Endodermal cell (in vitro differentiated cells): ENCODE results near the gene DQX1. TPM values are rescaled to one million over a fixed set of nuclear protein-coding genes. Genes with fewer than 3 reads are reported as not detected.

Source experiments
- DNase-seq: peaks from one replicate; pipeline ENCODE4 v3.0.0-alpha.2; 2017
- H3K27ac ChIP-seq: 2 replicates; pipeline ENCODE4 v1.5.1; 2013; ENCODE audit warnings: mild to moderate bottlenecking, low read depth, low read length, moderate library complexity
- H3K27me3 ChIP-seq: 2 replicates; pipeline ENCODE4 v1.6.1; 2013; ENCODE audit warnings: mild to moderate bottlenecking, low read length, moderate library complexity; ENCODE audit not compliant: insufficient read depth, control insufficient read depth, poor library complexity, severe bottlenecking
- H3K36me3 ChIP-seq: 2 replicates; pipeline ENCODE4 v1.7.0; 2013; ENCODE audit warnings: mild to moderate bottlenecking, low read length, moderate library complexity; ENCODE audit not compliant: control insufficient read depth, insufficient read depth
- H3K4me1 ChIP-seq: one replicate; pipeline ENCODE4 v1.7.0; 2013; ENCODE audit warnings: low read length; ENCODE audit not compliant: control insufficient read depth, insufficient read depth
- H3K4me3 ChIP-seq: 2 replicates; pipeline ENCODE4 v1.5.1; 2013; ENCODE audit warnings: mild to moderate bottlenecking, low read length, moderate library complexity
- H3K9ac ChIP-seq: 2 replicates; pipeline ENCODE4 v1.6.1; 2013; ENCODE audit warnings: mild to moderate bottlenecking, low read length, moderate library complexity; ENCODE audit not compliant: poor library complexity, severe bottlenecking; ENCODE audit errors: extremely low read depth
- H3K9me3 ChIP-seq: 2 replicates; pipeline ENCODE4 v1.6.1; 2013; ENCODE audit warnings: mild to moderate bottlenecking, low read length, moderate library complexity; ENCODE audit not compliant: control insufficient read depth
- H3K27ac Mint-ChIP-seq: 2 replicates; pipeline ENCODE4 v1.8.0; 2020; ENCODE audit warnings: mixed read lengths
- H3K27me3 Mint-ChIP-seq: 2 replicates; pipeline ENCODE4 v1.8.0; 2021; ENCODE audit warnings: mild to moderate bottlenecking, mixed read lengths; ENCODE audit not compliant: insufficient read depth
- H3K36me3 Mint-ChIP-seq: 2 replicates; pipeline ENCODE4 v1.8.0; 2020; ENCODE audit warnings: low read depth, mixed read lengths
- H3K4me1 Mint-ChIP-seq: 2 replicates; pipeline ENCODE4 v1.8.0; 2020; ENCODE audit warnings: mixed read lengths
- H3K4me3 Mint-ChIP-seq: 2 replicates; pipeline ENCODE4 v1.8.0; 2020; ENCODE audit warnings: mild to moderate bottlenecking, moderate library complexity, mixed read lengths
- H3K9me3 Mint-ChIP-seq: 2 replicates; pipeline ENCODE4 v1.8.0; 2020; ENCODE audit warnings: mild to moderate bottlenecking, mixed read lengths
- CTCF ChIP-seq: fragments of 200-600 bp; sonication (generic); conservative IDR thresholded peaks from 2 replicates; pipeline ENCODE4 v1.5.0; 2021; ENCODE audit warnings: antibody characterized with exemption, mild to moderate bottlenecking
- whole genome bisulfite sequencing, 2 experiments: methylation state at CpG; one replicate each; pipeline versions ENCODE4 v1.1.5 to v1.1.7; 2013; ENCODE audit warnings: missing lambda C conversion rate in 2 of 2, mixed read lengths in 1 of 2; ENCODE audit not compliant: insufficient coverage in 1 of 2, insufficient read length in 1 of 2; 5-methylcytosine and 5-hydroxymethylcytosine counted together
- total RNA-seq, 2 donors: library from RNA; stranded (reverse); fragmentation: NEBNext Ultra II Directional in 1 of 2; extraction: Animal tissue kit (Norgen Biotek cat#: 25700) in 1 of 2; gene quantifications; 2 replicates in 1 of 2; 3 replicates in 1 of 2; pipeline ENCODE4 v1.2.1, GENCODE V29; 2021

DQX1 gene
- total RNA-seq, 2 donors from 2014 or later: 0.93 to 1.1 TPM

- Mint-ChIP-seq H3K27me3 (no peaks in the 10 kb centered on the region), H3K27ac (no peak overlapping the region), H3K4me3 (no peak overlapping the region), H3K36me3 (peaks cover 22% of the 10 kb centered on the region), H3K9me3 (no peaks in the 10 kb centered on the region), H3K4me1 (peaks cover 7% of the 10 kb centered on the region)
- no peak for DNase-seq
- H3K9me3 ChIP-seq: no peaks in the 10 kb centered on the region
- H3K27me3 ChIP-seq: no peaks in the 10 kb centered on the region
- no peak for TF ChIP-seq CTCF
- no peak overlapping the region for H3K27ac ChIP-seq
- no peak overlapping the region for H3K9ac ChIP-seq
- no peaks in the 10 kb centered on the region for H3K4me1 ChIP-seq
- peaks cover 20% of the 10 kb centered on the region for H3K36me3 ChIP-seq
- H3K4me3 ChIP-seq: no peak overlapping the region
These were observed 6.2 kb upstream of the DQX1 start for GRCh38 chr2:74532222-74532621.

GRCh38 chr2:74531666-74532065 lies 5.6 kb upstream of the DQX1 start:
- WGBS, 2 experiments: 89 to 100% methylated on average over 1 to 7 of the region's 7 CpGs
- no peak overlapping the region for H3K9ac ChIP-seq

GRCh38 chr2:74530239-74531187 lies 4.5 kb upstream of the DQX1 start:
- Mint-ChIP-seq H3K27me3 (no peaks in the 10 kb centered on the region), H3K36me3 (peaks cover 35% of the 10 kb centered on the region), H3K4me3 (peak overlapping the region; percentile 98), H3K27ac (peak overlapping the region; percentile 74), H3K4me1 (peaks cover 7% of the 10 kb centered on the region), H3K9me3 (no peaks in the 10 kb centered on the region)
- H3K4me3 ChIP-seq: peak overlapping the region; percentile 99
- H3K27me3 ChIP-seq: no peaks in the 10 kb centered on the region
- no peak for TF ChIP-seq CTCF
- DNase-seq: peak; percentile 83
- H3K36me3 ChIP-seq: peaks cover 35% of the 10 kb centered on the region
- no peaks in the 10 kb centered on the region for H3K4me1 ChIP-seq
- 16 to 31% methylated on average over 24 to 54 of the region's 54 CpGs for WGBS, 2 experiments
- H3K9me3 ChIP-seq: no peaks in the 10 kb centered on the region
- H3K9ac ChIP-seq: peak overlapping the region; percentile 66
- H3K27ac ChIP-seq: no peak overlapping the region

More at GRCh38 chr2:74531666-74532065, 5.6 kb upstream of the DQX1 start:
- no peak overlapping the region for H3K4me3 ChIP-seq
- DNase-seq: no peak
- H3K27ac ChIP-seq: no peak overlapping the region
- H3K27me3 ChIP-seq: no peaks in the 10 kb centered on the region
- peaks cover 25% of the 10 kb centered on the region for H3K36me3 ChIP-seq
- no peak overlapping the region for H3K27ac Mint-ChIP-seq
- peaks cover 7% of the 10 kb centered on the region for H3K4me1 Mint-ChIP-seq
- no peaks in the 10 kb centered on the region for H3K27me3 Mint-ChIP-seq
- TF ChIP-seq CTCF: no peak
- no peak overlapping the region for H3K4me3 Mint-ChIP-seq
- no peaks in the 10 kb centered on the region for H3K9me3 ChIP-seq
- peaks cover 28% of the 10 kb centered on the region for H3K36me3 Mint-ChIP-seq
- no peaks in the 10 kb centered on the region for H3K4me1 ChIP-seq
- no peaks in the 10 kb centered on the region for H3K9me3 Mint-ChIP-seq
